GM21526 (cell line): ENCODE measurements around the gene MAP3K3.

ENCODE experiments used
- ATAC-seq: cut with Tn5 transposase; IDR thresholded peaks from one replicate; pipeline ENCODE4 v1.9.1; 2021; ENCODE audit warnings: moderate library complexity; ENCODE audit not compliant: unreplicated experiment, low FRiP score

MAP3K3 gene

DNA sequence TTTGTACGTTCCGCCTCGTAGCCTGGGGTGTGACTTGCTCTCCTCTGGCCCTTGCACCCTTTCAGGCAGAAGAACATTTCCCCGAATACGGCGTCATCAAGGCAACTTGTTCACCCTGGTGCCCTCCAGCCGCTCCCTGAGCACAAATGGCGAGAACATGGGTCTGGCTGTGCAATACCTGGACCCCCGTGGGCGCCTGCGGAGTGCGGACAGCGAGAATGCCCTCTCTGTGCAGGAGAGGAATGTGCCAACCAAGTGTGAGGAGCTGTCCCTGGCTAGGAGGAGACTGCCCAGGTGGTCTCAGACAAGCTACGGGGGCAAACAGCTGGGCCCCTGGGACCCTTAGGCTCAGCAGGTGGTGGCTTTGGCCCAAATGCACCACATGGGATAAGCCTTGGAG is 67.3 kb downstream of the MAP3K3 start:
- ATAC-seq = no peak

DNA sequence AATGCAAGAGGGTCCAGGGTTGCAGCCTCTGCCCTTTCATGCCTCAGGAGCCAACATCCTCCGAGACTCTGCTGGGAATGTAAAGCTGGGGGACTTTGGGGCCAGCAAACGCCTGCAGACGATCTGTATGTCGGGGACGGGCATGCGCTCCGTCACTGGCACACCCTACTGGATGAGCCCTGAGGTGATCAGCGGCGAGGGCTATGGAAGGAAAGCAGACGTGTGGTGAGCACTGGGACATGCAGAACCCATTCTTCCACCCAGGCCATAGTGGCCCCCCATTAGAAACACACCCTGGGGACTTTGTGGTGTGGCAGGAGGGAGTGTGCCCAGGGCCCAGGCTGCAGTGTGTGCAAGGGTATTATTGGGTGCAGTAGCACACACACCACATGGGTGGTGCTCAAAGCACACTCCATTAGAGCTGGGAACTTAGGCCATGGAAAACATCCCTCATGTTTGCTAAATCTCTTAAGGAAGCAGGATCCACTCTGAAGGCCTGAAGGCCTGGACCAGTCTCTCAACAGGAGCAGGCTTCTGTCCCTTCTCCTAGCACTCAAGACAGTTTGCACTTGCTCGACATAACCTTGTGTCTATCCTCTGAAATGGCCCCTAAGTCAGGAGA is 70.1 kb downstream of the MAP3K3 start:
- ATAC-seq = no peak

DNA sequence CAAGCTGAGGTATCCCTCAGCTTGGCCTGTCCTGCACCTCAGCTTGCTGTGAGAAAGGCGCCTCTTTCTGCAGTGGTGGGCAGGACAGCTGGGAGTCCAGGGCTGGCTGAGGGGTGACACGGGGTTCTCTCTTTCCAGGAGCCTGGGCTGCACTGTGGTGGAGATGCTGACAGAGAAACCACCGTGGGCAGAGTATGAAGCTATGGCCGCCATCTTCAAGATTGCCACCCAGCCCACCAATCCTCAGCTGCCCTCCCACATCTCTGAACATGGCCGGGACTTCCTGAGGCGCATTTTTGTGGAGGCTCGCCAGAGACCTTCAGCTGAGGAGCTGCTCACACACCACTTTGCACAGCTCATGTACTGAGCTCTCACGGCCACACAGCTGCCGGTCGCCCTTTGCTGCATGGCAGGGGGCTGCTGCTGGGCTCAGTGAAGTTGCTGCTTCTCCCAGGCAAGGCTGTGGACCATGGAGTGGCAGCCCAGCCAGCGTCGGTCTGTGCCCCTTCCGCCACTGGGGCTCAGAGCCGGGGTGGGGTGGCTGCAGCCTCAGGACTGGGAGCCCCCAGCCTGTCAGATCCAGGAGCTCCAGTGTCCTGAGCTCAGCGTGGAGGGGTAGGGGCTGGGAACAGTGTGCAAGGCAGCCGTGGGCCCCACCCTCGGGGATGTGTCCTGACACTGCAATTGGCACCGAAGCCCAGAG is 71.3 kb downstream of the MAP3K3 start:
- no peak for ATAC-seq

DNA sequence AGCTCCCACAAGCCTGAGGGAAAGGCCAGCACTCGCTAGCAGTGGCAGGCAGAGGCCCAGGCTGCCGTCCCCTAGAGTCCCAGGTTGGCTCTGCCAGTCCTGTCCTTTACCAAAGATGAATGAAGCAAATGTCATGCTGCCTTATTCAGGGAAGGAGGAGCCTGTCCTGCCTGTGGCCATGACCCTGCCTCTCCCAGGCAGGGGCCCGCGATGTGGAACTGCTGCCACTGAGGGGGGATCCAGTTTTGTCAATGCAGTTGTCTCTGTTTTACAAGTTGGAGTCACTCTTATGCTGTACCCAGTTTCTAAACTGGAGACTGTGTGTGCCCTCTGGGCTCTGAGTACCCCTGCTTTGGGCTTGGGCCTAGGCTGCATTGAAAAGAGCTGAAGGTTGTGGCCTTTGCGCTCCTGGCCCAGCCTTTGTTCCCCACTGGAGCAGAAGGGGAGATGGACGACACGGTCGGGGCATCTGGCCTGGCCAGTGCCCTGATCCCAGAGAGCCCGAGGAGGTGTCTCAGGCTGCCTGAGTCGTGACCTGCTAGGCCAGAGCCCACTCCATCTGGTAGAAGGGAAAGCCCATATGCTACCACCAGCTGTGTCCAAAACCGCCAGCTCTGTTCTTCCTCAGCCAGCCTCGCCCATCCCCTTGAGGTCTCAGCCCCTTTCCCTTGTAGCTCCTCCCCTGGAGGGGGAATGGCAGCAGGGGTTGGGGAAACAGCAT is 72.2 kb downstream of the MAP3K3 start:
- ATAC-seq = no peak

DNA sequence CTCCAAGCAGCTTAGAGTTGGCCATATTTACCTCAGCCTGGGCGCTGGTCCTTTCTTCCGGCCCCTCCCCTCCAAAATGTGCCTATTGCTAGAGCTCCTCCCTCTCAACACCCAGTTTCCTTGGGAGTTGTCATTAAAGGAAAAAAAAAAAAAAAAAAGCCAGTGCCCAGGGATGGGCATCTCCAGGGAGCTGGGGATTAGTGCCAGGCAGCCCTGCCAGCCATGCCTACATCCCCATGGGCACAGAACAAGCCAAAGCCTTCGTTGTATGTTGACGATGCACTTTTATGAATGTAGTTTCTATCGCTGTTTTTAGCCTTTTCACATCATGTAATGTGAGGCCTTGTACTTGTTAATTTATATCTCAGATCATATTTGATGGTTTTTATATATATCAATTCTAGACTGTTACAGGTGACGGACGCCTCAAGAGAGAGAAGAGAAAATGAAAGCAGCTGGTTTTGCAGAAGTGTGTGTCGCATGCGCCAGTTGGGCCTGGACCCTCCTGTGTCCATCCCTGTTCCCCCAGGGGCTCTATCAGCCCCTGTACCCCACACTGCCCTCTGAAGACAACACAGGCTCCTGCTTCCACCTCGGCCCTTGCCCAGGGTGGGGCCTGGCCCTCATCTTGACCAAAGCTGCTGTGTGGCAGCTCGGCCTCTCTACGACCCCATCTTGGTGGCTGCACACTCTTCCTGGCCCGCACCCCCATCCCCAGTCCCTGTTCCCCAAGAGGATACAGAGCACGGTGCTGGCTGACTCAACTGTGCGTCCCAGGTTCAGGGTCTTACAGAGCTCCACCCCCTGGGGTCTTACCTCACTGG is 72.9 kb downstream of the MAP3K3 start:
- no peak for ATAC-seq

DNA sequence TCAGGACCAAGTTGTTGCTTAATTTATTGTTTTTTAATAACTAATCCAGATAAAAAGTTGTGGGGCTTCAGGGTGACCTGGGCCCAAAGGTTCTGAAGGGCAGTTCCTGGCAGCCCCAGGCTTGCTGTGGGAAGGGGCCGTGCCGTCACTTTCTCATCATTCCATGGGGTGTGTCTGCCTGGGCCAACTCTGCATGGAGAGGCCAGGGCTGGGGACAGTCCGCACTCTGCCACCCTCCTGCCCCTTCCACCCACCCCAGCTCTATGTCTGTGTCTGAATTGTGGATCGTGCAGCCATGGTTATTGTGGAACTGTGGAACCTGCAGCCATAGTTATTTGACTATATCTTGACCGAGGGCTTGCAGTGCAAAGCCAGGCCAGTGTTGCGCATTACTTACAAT is 73.7 kb downstream of the MAP3K3 start:
- ATAC-seq = no peak

DNA sequence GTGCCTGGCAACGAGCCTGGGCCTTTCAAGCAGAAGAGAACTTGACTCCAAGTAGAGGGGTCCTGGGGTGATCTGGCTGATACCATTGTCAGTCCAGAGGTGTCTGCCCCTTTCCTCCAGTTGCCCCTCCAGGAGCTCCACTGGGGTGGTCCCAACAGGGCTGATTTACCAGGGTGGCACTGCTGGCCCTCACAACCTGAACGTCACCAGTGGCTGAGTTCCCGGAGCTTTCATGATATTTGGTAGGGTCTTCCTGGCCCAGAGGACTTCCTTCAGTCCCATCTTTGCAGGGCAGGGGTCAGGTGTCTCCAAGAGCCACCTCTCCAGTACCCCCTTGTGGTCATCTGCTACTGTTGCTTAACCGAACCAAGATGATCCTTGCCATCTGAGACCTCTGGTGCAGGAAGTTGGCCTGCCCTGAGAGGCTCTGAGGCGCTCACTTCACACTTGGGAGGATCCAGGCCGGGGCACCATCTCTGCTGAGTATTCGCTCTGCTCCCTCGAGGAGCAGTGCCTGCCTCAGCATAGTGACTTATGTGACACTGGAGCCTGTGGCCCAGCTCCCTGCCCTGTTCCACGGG is 74.3 kb downstream of the MAP3K3 start:
- no peak for ATAC-seq

DNA sequence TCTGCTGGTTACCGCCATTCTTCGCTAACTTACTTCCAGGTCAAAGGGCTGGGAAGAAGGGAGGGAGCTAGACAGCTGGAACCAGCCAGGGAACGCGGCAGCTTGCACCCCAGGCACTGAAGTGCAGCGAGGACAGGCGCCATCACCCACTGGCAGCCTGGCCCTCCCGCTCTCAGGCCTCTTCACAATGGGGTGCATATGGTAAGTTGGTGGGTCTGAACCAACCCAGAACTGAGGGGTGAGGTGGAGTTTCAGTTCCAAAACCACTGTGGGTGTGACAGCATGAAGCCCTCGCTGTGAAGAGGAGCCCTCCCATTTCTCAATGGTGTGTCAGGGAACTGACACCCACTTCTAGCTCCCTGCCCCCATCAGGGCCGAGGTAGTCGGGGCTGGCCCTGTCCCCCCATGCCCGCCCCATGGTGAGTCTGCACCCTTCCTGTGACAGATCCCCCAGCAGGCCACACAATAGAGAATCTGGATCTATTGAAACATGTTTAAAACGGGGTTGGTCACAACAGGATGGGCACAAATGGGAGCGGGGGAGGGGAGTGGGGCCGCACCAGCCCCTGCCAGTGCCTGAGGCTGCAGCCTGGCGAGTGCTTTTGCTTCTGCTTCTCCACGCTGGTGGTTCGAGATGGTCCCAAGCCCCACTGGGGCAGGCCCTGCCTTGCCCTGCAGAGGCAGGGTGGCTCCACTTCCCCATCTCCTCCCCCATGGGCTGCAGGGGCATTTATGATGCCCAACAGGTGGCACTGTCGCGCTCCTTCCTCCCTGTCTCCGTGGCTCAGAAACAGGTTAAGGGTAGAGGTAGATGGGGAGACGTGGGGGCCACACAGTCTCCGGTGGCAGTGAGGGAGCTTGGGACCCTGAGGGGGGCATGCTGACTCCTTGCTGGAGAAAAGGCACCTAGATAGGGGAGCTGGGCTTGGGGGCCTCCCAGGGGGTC is 75.4 kb downstream of the MAP3K3 start:
- ATAC-seq = peak; percentile 25

DNA sequence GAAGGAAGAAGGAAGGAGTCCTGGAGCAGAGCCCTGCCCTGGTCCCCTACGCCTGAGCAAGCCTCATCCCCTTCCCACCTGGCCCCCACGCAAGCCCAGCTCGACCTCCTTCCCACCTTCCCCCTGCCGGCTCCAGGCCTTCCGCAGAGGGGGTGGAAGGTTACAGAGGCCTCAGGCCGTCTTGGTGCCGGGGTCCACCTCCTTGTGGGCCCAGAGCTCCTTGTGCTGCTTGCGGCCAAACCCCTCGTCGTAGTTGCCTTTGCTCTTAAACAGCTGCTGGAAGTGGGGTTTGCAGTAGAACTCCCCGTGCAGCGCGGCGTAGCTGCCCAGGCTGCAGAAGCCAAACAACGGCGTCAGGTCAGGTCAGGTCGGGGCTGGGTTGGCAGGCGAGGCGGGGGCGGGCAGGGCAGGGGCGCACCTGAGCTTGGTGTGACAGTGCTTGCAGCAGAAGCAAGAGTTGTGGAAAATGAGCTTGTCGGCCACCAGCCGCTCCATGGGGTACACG is 76.2 kb downstream of the MAP3K3 start:
- ATAC-seq = no peak

DNA sequence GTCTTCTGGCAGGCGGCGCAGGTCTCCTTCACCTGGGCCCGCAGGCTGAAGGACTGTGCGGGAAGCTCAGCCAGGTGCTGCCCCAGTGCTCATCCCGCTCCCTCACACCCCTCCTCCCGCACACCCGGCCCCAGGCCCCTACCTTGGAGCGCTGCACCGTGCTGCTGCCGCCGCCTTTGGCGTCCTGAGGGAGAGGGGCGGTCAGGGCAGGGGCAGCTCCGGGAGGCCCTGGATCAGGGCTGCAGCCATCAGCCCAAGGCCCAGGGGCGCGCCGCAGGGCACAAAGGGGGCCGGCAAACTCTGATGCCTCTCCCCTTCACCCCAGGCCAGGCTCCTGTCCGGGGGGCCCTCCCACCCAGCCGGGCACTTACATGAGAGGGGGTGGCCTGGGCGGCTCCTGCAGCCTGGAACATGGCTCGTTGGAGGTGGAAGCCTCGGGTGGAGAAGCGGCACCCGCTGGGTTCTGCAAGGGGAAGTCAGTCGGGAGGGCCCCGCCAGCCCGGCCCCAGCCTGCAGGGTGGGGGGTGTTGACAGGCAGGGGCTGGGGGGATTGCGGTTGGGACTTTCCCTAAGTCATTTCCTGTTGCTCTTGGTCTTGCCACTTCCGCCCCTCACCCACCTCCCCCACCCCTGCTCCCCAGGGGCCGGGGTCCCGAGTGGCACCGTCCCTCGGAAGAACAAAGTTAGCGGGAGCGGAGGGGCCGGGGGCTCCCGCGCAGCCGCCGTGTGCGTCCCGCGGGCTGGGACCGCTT is 76.8 kb downstream of the MAP3K3 start:
- ATAC-seq = no peak

DNA sequence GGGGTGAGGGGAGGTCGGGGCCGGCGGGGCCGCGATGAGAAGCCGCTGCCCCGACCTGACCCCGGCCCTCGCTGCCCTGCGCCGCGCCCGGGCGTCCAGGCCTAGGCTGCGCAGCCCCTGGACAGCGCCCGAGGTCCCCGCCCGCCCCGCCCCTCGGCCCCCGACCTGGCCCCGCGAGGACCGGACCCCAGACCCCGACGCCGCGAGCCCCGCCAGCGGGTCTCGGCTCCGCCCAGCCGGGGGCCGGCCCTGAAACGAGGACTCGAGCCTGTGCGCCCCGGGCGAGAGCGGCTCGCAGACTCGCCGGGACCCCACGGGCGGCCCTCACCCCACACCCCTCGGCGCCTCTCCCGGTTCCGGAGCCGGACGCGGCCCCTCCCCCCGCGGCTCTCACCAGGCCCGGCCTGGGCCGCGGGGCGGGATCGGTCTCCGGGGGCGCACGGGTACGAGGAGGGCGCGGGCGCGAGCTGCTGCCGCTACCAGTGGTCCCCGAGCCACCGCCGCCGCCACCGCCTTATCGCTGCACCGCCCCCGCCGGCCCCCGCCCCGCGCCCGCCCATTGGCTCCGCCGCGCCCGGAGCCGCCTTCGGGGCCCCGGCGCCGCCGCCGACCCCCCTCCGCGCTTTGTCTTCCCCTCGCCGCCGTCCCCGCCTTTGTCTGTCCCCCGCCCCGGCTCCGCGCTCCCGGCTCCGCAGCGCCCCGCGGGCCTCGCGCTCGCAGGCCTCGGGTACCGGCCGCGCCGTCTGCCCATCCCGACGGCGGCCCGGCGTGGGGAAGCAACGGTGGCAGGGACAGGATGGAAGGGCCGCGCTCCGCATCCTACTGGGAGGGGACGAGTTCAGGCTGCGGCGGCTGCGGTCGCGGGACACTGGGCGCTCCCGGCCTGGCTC is 77.7 kb downstream of the MAP3K3 start, which contains the start of gene LIMD2:
TSS of gene LIMD2 (minus strand) at position 488 of the 890 bp plus-strand sequence. CDS start 827 bp downstream, outside the sequence.
- ATAC-seq = no peak

DNA sequence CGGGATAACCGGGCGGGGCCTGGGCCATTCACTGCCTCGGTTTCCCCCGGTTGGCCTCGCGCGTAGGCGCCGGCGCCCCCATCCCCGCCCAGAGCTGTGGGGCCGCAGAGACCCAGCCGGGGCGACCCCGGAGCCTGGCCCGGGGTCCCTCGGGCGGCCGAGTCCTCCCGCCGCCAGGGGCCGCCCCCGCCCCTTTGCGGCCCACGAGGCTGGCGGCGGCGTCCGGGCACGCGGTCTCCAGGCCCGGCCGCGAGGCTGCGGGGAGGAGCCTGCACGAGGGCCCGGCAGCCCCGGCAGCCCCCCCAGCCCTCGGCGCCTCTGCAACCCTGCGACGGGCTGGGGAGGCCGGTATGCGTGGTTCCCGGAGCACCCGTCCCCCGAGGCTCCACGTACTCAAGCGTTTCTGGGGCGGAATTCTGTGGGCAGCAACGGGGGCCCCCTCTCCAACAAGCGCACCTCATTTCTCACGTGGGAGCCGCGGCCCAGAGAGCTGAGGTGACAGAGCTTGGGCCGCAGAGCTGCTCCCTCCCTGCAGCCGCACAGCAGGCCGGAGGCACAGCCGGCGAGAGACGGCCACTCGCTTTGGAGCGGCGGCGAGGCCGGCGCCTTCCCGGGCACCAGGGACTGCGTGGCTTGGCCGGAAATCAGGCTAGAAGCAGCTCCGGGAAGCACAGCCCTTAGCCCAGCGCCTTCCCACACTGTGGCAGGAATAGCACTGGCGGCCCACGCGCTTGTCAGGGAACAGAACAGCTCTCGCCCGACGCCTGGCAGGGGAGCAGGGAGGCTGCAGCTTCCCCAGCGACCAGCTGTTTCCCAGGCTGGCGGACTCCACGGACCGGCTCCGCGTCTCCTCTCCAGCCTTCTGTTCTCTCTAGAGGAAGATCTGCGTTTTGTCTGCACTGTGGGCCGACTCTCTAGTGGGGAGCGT is 78.6 kb downstream of the MAP3K3 start:
- no peak for ATAC-seq

DNA sequence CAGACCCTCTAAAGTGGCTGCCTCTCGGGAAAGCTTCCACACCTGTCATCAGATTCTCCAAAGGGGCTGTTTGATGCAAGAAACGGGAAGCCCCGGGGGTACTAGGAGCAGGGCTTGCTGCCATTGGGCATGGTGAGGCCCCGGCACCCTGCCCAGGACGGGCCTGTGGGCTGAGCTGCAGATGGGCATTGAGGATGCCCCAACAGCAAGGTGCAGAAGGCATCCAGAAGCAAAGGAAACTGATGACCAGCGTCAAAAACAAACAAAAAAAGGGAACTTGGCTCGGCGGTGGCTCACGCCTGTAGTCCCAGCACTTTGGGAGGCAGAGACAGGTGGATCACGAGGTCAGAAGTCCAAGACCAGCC is 79.2 kb downstream of the MAP3K3 start:
- no peak for ATAC-seq

DNA sequence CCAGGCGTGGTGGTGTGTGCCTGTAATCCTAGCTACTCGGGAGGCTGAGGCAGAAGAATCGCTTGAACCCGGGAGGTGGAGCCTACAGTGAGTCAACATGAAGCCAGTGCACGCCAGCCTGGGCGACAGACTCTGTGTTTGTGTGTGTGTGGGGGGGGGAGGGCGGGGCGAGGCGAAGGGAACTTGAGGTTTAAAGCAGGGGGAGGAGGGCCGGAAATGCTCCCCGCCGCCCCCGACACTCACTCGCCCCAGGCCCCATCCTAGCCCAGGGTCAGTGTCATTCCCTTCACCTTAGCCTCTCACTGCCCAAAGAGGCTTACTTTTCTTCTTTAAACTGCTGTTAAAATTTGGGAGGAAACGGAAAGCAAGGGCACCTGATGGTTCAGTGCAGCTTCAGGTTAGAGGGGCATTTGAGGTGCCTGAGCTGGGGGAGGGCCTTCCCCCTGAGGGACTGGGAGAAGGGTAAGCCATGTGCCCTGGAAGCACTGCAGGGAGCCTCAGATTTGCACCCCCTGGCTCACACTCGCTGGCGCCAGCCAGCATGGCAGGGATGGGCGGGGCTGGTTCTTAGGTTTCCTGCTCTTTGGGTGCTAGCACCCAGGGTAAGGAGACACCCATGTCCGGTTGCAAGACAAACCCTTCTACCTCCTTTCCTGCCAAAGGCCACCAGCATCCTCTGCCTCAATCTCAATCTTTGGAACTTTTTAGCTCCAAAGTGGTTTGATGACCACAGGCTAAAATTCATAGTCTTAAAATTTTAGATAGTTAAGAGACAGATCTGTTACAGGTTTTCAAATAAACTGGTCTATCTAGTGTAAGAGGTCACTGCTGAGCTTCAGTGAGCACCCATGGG is 79.9 kb downstream of the MAP3K3 start:
- ATAC-seq = no peak

DNA sequence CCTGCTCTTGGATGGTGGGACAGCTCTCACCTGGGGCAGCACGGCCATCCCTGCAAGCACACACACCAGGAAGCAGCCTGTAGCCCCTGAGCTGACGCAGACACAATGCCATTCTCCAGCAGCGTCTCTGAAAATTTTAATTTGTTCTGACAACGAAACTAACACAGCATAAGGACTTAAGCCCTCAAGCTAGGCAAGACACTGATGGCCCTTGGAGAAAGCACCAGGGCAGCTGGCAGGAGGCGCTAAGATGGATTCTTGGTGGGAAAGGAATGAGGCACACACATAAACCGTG is 80.5 kb downstream of the MAP3K3 start:
- no peak for ATAC-seq

DNA sequence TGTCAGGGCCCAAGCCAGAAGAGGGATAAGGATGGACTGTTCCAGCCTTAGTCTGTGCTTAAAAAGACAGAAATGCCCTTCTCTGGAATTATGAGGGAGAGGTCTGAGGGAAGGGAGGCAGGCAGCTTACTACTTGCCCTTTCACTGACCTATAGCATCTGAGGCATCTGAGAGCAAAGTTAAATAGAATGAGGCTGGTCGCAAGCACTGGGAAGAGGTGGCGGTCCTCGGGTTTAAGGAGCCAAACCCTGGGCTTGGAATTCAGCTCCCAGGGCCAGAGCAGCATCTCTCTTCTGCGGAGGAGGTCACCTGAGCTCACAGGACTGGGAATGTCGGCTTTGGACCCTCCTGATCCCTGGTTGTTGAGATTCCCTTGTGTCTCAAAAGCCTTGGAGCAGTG is 80.8 kb downstream of the MAP3K3 start:
- no peak for ATAC-seq
